GM13976 (cell line): ENCODE results near the gene HSP90AB1.

ENCODE experiments used
- DNase-seq: peaks from one replicate; pipeline ENCODE4 v3.0.0; 2012; ENCODE audit warnings: low spot score
- in situ Hi-C: fragments of 300-500 bp; cut with MboI; formaldehyde crosslinking; loops from one replicate; pipeline ENCODE4 v1.12.0; 2022; ENCODE audit warnings: low sequenced_read_pairs, mixed read lengths, inconsistent platforms; ENCODE audit not compliant: unreplicated experiment
- TF ChIP-seq, protein P1 (sequence below): IDR thresholded peaks from 2 replicates; pipeline ENCODE4 v1.5.1; 2012; ENCODE audit warnings: borderline replicate concordance, mild to moderate bottlenecking; ENCODE audit not compliant: insufficient read depth; ENCODE audit errors: extremely low read depth, missing control alignments, control extremely low read depth

The HSP90AB1 gene

GRCh38 chr6:44245912-44246662 is 814 bp upstream of the HSP90AB1 start:
- TF ChIP-seq, protein P1, sequence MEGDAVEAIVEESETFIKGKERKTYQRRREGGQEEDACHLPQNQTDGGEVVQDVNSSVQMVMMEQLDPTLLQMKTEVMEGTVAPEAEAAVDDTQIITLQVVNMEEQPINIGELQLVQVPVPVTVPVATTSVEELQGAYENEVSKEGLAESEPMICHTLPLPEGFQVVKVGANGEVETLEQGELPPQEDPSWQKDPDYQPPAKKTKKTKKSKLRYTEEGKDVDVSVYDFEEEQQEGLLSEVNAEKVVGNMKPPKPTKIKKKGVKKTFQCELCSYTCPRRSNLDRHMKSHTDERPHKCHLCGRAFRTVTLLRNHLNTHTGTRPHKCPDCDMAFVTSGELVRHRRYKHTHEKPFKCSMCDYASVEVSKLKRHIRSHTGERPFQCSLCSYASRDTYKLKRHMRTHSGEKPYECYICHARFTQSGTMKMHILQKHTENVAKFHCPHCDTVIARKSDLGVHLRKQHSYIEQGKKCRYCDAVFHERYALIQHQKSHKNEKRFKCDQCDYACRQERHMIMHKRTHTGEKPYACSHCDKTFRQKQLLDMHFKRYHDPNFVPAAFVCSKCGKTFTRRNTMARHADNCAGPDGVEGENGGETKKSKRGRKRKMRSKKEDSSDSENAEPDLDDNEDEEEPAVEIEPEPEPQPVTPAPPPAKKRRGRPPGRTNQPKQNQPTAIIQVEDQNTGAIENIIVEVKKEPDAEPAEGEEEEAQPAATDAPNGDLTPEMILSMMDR: peak; percentile 59
- in situ Hi-C loops: no loop called here
- DNase-seq: peak; percentile 89

DNA sequence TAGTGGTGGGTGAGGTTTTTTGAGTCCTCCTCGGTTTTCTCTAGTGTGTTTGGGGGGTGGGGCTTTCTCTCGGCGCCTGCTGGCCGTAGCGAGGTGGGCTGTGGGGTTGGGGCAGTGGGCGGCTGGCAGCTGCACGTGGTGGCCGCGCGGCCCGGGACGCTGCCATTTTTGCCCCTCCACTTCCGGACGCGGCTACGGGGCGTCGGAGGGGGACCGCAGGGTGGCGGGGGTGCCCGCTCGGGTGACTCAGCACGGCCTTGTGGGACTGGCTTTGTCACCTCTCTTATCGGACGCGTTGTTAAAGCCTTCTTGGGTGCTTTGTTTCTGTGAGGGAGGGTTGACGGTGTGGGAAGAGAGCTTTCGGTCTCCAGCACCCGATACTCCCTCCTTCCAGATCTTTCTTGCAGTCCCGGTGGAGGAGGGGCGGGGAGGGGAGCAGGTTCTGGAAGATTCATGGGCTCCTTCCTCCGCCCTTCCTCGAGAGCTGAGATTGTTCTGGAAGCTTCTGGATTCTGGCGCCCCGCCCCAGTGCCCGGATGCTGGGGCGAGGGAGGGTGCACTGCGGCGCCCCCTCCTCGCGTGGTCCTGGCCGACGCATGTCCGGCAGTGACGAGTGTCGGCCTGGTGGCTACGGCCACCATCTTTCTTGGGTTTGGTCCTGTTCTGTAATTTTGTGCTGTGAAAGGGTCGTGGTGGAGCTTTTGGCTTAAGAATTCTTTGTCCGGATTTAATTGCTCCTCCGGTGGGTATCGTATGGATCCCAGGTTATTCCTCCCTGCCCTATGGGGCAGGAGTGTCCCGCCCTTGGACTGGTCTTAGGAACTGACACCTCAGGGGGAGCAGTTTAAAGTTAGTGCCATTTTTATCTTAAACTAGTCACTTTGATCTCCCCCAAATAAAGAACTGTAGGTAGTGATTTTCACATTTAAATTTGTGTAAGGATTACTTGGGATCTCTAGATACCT is 719 bp downstream of the HSP90AB1 start:
- DNase-seq: no peak
- in situ Hi-C loops: no loop called here
- TF ChIP-seq, protein P1: no peak

- no peak for DNase-seq
- TF ChIP-seq, protein P1: no peak
- in situ Hi-C loops: no loop called here
Observed at GRCh38 chr6:44248579-44248978, 1.7 kb downstream of the HSP90AB1 start.

DNA sequence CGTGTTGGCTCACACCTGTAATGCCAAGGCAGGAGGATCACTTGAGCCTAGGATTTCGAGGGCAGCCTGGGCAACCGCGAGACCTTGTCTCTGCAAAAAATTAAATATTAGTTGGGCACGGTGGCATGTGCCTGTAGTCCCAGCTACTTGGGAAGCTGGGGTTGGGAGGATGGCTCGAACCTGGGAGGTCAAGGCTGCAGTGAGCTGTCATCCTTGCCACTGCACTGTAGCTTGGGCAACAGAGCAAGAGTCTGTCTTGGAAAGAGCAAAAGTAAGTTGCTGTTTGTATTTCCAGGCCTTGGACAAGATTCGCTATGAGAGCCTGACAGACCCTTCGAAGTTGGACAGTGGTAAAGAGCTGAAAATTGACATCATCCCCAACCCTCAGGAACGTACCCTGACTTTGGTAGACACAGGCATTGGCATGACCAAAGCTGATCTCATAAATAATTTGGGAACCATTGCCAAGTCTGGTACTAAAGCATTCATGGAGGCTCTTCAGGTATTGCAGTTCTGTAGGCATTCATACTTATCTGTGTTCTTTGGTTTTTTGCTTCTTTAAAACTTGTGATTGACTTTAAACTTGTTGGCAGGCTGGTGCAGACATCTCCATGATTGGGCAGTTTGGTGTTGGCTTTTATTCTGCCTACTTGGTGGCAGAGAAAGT is 2.3 kb downstream of the HSP90AB1 start:
- in situ Hi-C loops: no loop called here
- TF ChIP-seq, protein P1: no peak

DNA sequence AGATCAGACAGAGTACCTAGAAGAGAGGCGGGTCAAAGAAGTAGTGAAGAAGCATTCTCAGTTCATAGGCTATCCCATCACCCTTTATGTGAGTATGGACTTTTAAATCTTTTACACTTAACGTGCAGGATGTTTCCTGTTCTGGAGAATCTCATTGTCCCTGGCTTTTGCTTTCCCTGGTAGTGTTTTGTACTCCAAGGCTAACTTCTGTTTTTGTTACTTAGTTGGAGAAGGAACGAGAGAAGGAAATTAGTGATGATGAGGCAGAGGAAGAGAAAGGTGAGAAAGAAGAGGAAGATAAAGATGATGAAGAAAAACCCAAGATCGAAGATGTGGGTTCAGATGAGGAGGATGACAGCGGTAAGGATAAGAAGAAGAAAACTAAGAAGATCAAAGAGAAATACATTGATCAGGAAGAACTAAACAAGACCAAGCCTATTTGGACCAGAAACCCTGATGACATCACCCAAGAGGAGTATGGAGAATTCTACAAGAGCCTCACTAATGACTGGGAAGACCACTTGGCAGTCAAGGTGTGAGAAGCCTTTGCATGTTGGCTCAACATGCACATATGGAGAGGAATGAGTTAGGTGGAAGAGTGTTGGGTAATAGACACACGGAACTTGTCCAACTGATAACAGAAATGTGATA is 3.3 kb downstream of the HSP90AB1 start:
- TF ChIP-seq, protein P1: no peak
- in situ Hi-C loops: no loop called here
- DNase-seq: no peak

More for the DNA sequence above, 2.3 kb downstream of the HSP90AB1 start:
- no peak for DNase-seq

DNA sequence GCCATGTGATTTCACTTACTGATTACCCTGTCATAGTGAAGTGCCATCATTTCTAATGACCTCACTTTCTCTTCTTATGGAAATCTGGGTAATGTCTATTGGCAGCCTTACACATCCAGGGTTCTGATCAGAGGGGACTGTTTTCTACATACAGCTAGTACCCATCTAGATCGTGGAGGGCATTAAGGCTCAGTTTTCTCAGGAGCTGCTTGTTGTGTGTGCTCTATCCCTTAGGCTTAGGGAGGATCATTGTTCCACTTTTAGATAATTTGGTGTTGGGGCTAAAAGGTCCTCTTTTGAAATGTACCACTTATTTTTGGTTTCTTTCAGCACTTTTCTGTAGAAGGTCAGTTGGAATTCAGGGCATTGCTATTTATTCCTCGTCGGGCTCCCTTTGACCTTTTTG is 3.8 kb downstream of the HSP90AB1 start:
- TF ChIP-seq, protein P1: no peak
- in situ Hi-C loops: no loop called here
- no peak for DNase-seq
